Measurements from ENCODE around the gene CCDC47.

The CCDC47 gene

DNA sequence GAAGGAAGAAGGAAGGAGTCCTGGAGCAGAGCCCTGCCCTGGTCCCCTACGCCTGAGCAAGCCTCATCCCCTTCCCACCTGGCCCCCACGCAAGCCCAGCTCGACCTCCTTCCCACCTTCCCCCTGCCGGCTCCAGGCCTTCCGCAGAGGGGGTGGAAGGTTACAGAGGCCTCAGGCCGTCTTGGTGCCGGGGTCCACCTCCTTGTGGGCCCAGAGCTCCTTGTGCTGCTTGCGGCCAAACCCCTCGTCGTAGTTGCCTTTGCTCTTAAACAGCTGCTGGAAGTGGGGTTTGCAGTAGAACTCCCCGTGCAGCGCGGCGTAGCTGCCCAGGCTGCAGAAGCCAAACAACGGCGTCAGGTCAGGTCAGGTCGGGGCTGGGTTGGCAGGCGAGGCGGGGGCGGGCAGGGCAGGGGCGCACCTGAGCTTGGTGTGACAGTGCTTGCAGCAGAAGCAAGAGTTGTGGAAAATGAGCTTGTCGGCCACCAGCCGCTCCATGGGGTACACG lies 75.0 kb downstream of the CCDC47 start:
- no peak for DNase-seq (ENCODE audit: low read depth)

GRCh38 chr17:63697341-63698286 lies 75.8 kb downstream of the CCDC47 start:
- peak; percentile 39 for DNase-seq (ENCODE audit: low read depth)

DNA sequence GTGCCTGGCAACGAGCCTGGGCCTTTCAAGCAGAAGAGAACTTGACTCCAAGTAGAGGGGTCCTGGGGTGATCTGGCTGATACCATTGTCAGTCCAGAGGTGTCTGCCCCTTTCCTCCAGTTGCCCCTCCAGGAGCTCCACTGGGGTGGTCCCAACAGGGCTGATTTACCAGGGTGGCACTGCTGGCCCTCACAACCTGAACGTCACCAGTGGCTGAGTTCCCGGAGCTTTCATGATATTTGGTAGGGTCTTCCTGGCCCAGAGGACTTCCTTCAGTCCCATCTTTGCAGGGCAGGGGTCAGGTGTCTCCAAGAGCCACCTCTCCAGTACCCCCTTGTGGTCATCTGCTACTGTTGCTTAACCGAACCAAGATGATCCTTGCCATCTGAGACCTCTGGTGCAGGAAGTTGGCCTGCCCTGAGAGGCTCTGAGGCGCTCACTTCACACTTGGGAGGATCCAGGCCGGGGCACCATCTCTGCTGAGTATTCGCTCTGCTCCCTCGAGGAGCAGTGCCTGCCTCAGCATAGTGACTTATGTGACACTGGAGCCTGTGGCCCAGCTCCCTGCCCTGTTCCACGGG lies 76.9 kb downstream of the CCDC47 start:
- DNase-seq (ENCODE audit: low read depth), result no peak

DNA sequence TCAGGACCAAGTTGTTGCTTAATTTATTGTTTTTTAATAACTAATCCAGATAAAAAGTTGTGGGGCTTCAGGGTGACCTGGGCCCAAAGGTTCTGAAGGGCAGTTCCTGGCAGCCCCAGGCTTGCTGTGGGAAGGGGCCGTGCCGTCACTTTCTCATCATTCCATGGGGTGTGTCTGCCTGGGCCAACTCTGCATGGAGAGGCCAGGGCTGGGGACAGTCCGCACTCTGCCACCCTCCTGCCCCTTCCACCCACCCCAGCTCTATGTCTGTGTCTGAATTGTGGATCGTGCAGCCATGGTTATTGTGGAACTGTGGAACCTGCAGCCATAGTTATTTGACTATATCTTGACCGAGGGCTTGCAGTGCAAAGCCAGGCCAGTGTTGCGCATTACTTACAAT lies 77.5 kb downstream of the CCDC47 start:
- DNase-seq (ENCODE audit: low read depth), result no peak
